ENCODE data around the gene CNKSR1. TPM values are rescaled to one million over a fixed set of nuclear protein-coding genes. Genes with fewer than 3 reads are reported as not detected.

Gene CNKSR1
- total and polyA plus RNA-seq, 2 of the 4 experiments (the other 2 are of a cell fraction) = 0.43 TPM; not detected in 1

GRCh38 chr1:26160527-26161414 lies 16.5 kb upstream of the CNKSR1 start:
- H4K20me1 ChIP-seq (ENCODE audit: insufficient read depth, low read length) = no peaks in the 10 kb centered on the region
- no peak overlapping the region for H4K8ac ChIP-seq (ENCODE audit: low read depth in 2 of 2, low read length in 2 of 2)
- intact Hi-C loops (cut with micrococcal nuclease) (no loop called here), dilution Hi-C loops (cut with HindIII; ENCODE audit: low sequenced_read_pairs, unreplicated experiment) (no loop called here), in situ Hi-C loops (cut with MboI; ENCODE audit: low sequenced_read_pairs) (no loop called here)
- H3K9me3 ChIP-seq (ENCODE audit: control insufficient read depth, insufficient read depth, low read length) = no peaks in the 10 kb centered on the region
- no peak overlapping the region for H4K91ac ChIP-seq (ENCODE audit: insufficient read depth, low read depth, low read length)
- no peak overlapping the region for H3K18ac ChIP-seq (ENCODE audit: low read depth, low read length)
- DNase-seq (no peak), ATAC-seq (ENCODE audit: low read depth) (no peak)
- no peak overlapping the region for H2AK9ac ChIP-seq (replicated peaks; ENCODE audit: low read depth, low read length, poor library complexity)
- POLR2A ChIA-PET (ENCODE audit: unreplicated experiment) = no interaction called here
- H2AFZ ChIP-seq (replicated peaks; ENCODE audit: low read length, poor library complexity) = peak overlapping the region; percentile 89
- no peak overlapping the region for H3K27ac ChIP-seq (ENCODE audit: insufficient read depth, low read length)
- no peak overlapping the region for H3K56ac ChIP-seq (ENCODE audit: extremely low read depth, insufficient read depth, low read length)
- H3K9me1 ChIP-seq (ENCODE audit: insufficient read depth, low read length) = no peaks in the 10 kb centered on the region
- no peak overlapping the region for H3K9ac ChIP-seq (ENCODE audit: low read depth, low read length)
- WGBS, 2 experiments (ENCODE audit: extremely low coverage in 2 of 2, insufficient read length in 1 of 2) = 28% methylated on average over 4 of the region's 18 CpGs; no CpG with 5 or more reads in 1 of the 2 experiments
- no peak overlapping the region for H4K5ac ChIP-seq (ENCODE audit: low read depth, low read length)
- no peak overlapping the region for H2AK5ac ChIP-seq (ENCODE audit: low read depth, low read length)
- TF ChIP-seq CTCF (conservative IDR thresholded peaks at IDR 0.05; ENCODE audit: low read depth, low read length) = no peak
- TF ChIP-seq FOS (IDR thresholded peaks at IDR 0.05; ENCODE audit: low read depth, low read length) = no peak
- no peak for TF ChIP-seq CHD1 (IDR thresholded peaks at IDR 0.05; ENCODE audit: low read depth, low read length)
- TF ChIP-seq CEBPB (IDR thresholded peaks at IDR 0.05; ENCODE audit: low read depth, low read length) = no peak
- no peak for TF ChIP-seq POLR2A (IDR thresholded peaks at IDR 0.05; ENCODE audit: low read depth, low read length)
- no peak for TF ChIP-seq RAD21 (IDR thresholded peaks at IDR 0.05; ENCODE audit: low read length)
- no peak for TF ChIP-seq MAZ (IDR thresholded peaks at IDR 0.05; ENCODE audit: borderline replicate concordance, low read depth, low read length)
- TF ChIP-seq RCOR1 (IDR thresholded peaks at IDR 0.05; ENCODE audit: insufficient replicate concordance, low read length) = no peak
- TF ChIP-seq BHLHE40 (IDR thresholded peaks at IDR 0.05; ENCODE audit: low read depth, low read length) = no peak
- TF ChIP-seq ELK1 (IDR thresholded peaks at IDR 0.05; ENCODE audit: borderline replicate concordance, low read depth, low read length) = no peak
- no peak overlapping the region for H2BK20ac ChIP-seq (ENCODE audit: low read depth, low read length)
- H3K4me3 ChIP-seq (ENCODE audit: insufficient read depth, low read depth, low read length) = 0 out of 2 replicates have a peak overlapping the region, but pooled peaks have one; percentile 41
- no peak overlapping the region for H3K23ac ChIP-seq (ENCODE audit: low read depth, low read length)
- CTCF ChIA-PET = interaction anchor here (0.5 kb wide), 1 partner anchor 139 kb away, joined by 3 read pairs; no protein-coding TSS in a partner anchor
- H3K4me2 ChIP-seq (ENCODE audit: low read depth, low read length) = peak overlapping the region; percentile 54
- H3K36me3 ChIP-seq (ENCODE audit: control insufficient read depth, insufficient read depth, low read length) = no peaks in the 10 kb centered on the region
- no peak overlapping the region for H3K14ac ChIP-seq (replicated peaks; ENCODE audit: low read depth, low read length)
- BruUV-seq (replicated peaks) = no TSS peak
- no peak overlapping the region for H2BK5ac ChIP-seq (ENCODE audit: low read depth, low read length, poor library complexity, severe bottlenecking)
- no peak overlapping the region for H2BK15ac ChIP-seq (ENCODE audit: low read depth, low read length)
- peaks cover 4% of the 10 kb centered on the region for H3K4me1 ChIP-seq (ENCODE audit: control insufficient read depth, insufficient read depth, low read length)
- H3K79me1 ChIP-seq (ENCODE audit: low read depth in 1 of 2, low read length in 2 of 2) = no peaks in the 10 kb centered on the region
- no peak overlapping the region for H2BK120ac ChIP-seq (ENCODE audit: low read depth, low read length)
- H3K27me3 ChIP-seq (ENCODE audit: control insufficient read depth, insufficient read depth, low read length) = peaks cover 40% of the 10 kb centered on the region; the same call in 1 of the 2 replicates
- no peak overlapping the region for H3K4ac ChIP-seq (ENCODE audit: low read depth, low read length)

Data from IMR-90 (cell line).